Stomach (tissue), 9 donors: Measurements from ENCODE around the gene VPREB1. TPM values are rescaled to one million over a fixed set of nuclear protein-coding genes. Genes with fewer than 3 reads are reported as not detected.

Source experiments
- DNase-seq, 2 donors: peaks; one replicate each; pipeline versions ENCODE4 v3.0.0 to v3.0.0-alpha.2; 2013 to 2019
- H3K27ac ChIP-seq, 5 donors: fragments of 200-600 bp in 4 of 5; sonication (generic) in 4 of 5; one replicate each; pipeline ENCODE4 v1.5.1; 2013 to 2019; ENCODE audit warnings: mild to moderate bottlenecking in 1 of 5, moderate library complexity in 1 of 5
- H3K27me3 ChIP-seq, 3 donors: fragments of 200-600 bp; sonication (generic); one replicate each; pipeline ENCODE4 v1.5.1; 2017 to 2019; ENCODE audit warnings: mixed run types in 1 of 3
- H3K36me3 ChIP-seq, 4 donors: fragments of 200-600 bp; sonication (generic); 1 replicate in 3 of 4; 2 replicates in 1 of 4; pipeline ENCODE4 v1.5.1; 2016 to 2019
- H3K4me1 ChIP-seq, 4 donors: fragments of 200-600 bp; sonication (generic); one replicate each; pipeline ENCODE4 v1.5.1; 2016 to 2019
- H3K4me3 ChIP-seq, 4 donors: fragments of 200-600 bp; sonication (generic) in 3 of 4; one replicate each; pipeline ENCODE4 v1.5.1; 2016 to 2019; ENCODE audit warnings: mild to moderate bottlenecking in 1 of 4
- H3K9me3 ChIP-seq, 4 donors: fragments of 200-600 bp; sonication (generic); one replicate each; pipeline ENCODE4 v1.5.1; 2016 to 2019
- CTCF ChIP-seq, 7 experiments: fragments of 450-650 bp in 4 of 7; fragments of 200-600 bp in 3 of 7; sonication (generic) in 3 of 7; IDR thresholded peaks; one replicate each; pipeline ENCODE4 v1.5.1; 2016 to 2019; ENCODE audit warnings: antibody characterized with exemption in 7 of 7, control low read depth in 2 of 7, mild to moderate bottlenecking in 1 of 7
- EP300 ChIP-seq: sonication (generic); formaldehyde crosslinking; IDR thresholded peaks from one replicate; pipeline ENCODE4 v1.6.1; 2017; ENCODE audit warnings: antibody characterized with exemption
- POLR2A ChIP-seq, 4 donors: fragments of 450-650 bp; IDR thresholded peaks; one replicate each; pipeline ENCODE4 v1.6.1; 2016; ENCODE audit warnings: antibody characterized with exemption in 4 of 4, control low read depth in 2 of 4, mild to moderate bottlenecking in 1 of 4, moderate library complexity in 1 of 4
- POLR2AphosphoS5 ChIP-seq, 3 donors: sonication (generic); formaldehyde crosslinking; IDR thresholded peaks; one replicate each; pipeline ENCODE4 v1.6.1; 2016; ENCODE audit warnings: antibody characterized with exemption in 3 of 3
- WGBS, 5 donors: extraction: QIAGEN DNeasy Blood & Tissue Kit in 3 of 5; methylation state at CpG; one replicate each; pipeline versions ENCODE4 v1.1.5 to v1.1.7; 2013 to 2018; 5-methylcytosine and 5-hydroxymethylcytosine counted together
- intact Hi-C: fragments of 100-400 bp; cut with DNase I; formaldehyde crosslinking; loops from one replicate; pipeline ENCODE4 v1.15.1; 2023; ENCODE audit warnings: low total_unique reads
- polyA plus RNA-seq, 3 donors: library from polyadenylated mRNA; stranded (reverse); fragments of 200-250 nt; gene quantifications; one replicate each; pipeline ENCODE4 v1.2.3, GENCODE V29; 2013
- total RNA-seq, 5 donors: library from RNA; depleted of rRNA; stranded (reverse); fragments of >200 nt; gene quantifications; one replicate each; pipeline versions ENCODE4 v1.1.0 to v1.2.3, GENCODE V29; 2014 to 2016
- donor health status: healthy with polysubstance abuse.
- donor health status: Bipolar disorder and iron deficiency.
- donor health status: healthy.

Gene VPREB1
- total and polyA plus RNA-seq, 8 donors, result 0.23 to 2.2 TPM; not detected in 6

- TF ChIP-seq POLR2A (IDR thresholded peaks at IDR 0.05), result no peak
- no peak for TF ChIP-seq POLR2AphosphoS5 (IDR thresholded peaks at IDR 0.05)
- no peak for TF ChIP-seq CTCF (IDR thresholded peaks at IDR 0.05)
- TF ChIP-seq EP300, result no peak
- Histone ChIP-seq H3K9me3 (no peaks in the 10 kb centered on the region), H3K36me3 (no peaks in the 10 kb centered on the region), H3K4me1 (no peaks in the 10 kb centered on the region), H3K27ac (no peak overlapping the region), H3K27me3 (peaks cover 0 to 40% (median 5%) of the 10 kb centered on the region in 3 donors), H3K4me3 (no peak overlapping the region)
- 65 to 72% (median 69%) methylated on average over 11 to 13 of the region's 13 CpGs for WGBS, 5 donors
- no peak for DNase-seq
- intact Hi-C loops, result no loop called here
Observed at GRCh38 chr22:22210889-22211833, 33.4 kb upstream of the VPREB1 start.

DNA sequence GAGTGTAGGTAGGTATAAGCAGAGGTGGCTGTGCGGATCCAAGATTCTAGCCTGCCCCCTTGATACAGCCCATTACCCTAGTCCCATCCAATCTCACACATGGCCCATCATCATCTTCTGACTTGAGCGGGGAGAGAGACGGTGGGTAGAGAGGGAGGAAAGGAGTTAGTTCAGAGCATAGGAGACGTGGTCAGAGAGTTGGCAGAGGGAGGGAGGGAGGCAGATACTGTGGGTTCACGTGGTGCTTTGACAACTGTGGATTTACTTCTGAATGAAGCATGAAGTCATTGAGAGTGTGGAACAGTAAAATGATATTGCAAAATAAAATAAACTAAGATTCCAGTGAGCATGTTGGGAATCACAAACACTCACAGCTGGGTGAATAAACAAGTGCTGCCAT is 31.4 kb upstream of the VPREB1 start:
- Histone ChIP-seq H3K4me1 (no peaks in the 10 kb centered on the region), H3K4me3 (no peak overlapping the region), H3K27me3 (peaks cover 0 to 25% (median 5%) of the 10 kb centered on the region in 3 donors), H3K36me3 (no peaks in the 10 kb centered on the region), H3K27ac (no peak overlapping the region), H3K9me3 (no peaks in the 10 kb centered on the region)
- TF ChIP-seq POLR2AphosphoS5 (IDR thresholded peaks at IDR 0.05) (no peak), CTCF (IDR thresholded peaks at IDR 0.05) (no peak), EP300 (no peak), POLR2A (IDR thresholded peaks at IDR 0.05) (no peak)
- intact Hi-C loops, result no loop called here
- DNase-seq, result no peak
- 32 to 39% (median 35%) methylated on average over 5 of the region's 5 CpGs for WGBS, 5 donors

- H3K9me3 ChIP-seq, result no peaks in the 10 kb centered on the region
- H3K27me3 ChIP-seq, result peaks cover 0 to 26% (median 5%) of the 10 kb centered on the region in 3 donors
- intact Hi-C loops, result no loop called here
Observed at GRCh38 chr22:22214819-22215329, 29.7 kb upstream of the VPREB1 start.

More at GRCh38 chr22:22214819-22215329, 29.7 kb upstream of the VPREB1 start:
- TF ChIP-seq POLR2AphosphoS5 (IDR thresholded peaks at IDR 0.05) (no peak), POLR2A (IDR thresholded peaks at IDR 0.05) (no peak), CTCF (IDR thresholded peaks at IDR 0.05) (no peak)
- WGBS, 5 donors, result 48 to 64% (median 59%) methylated on average over 5 of the region's 5 CpGs
- Histone ChIP-seq H3K4me3 (no peak overlapping the region), H3K27ac (no peak overlapping the region), H3K4me1 (no peaks in the 10 kb centered on the region), H3K36me3 (no peaks in the 10 kb centered on the region)
- DNase-seq, result no peak
